Measurements from ENCODE around the gene PHACTR1. TPM values are rescaled to one million over a fixed set of nuclear protein-coding genes. Genes with fewer than 3 reads are reported as not detected.
A peak's percentile ranks its signal among the peaks of the same experiment; 100 is the strongest.

PHACTR1 gene
- polyA plus RNA-seq, 10 donors = 3.3 to 9.6 (median 5.0) TPM

GRCh38 chr6:12748815-12749521 lies 32.4 kb downstream of the PHACTR1 start:
- DNase-seq = peak in 1 of 3 donors; percentile 3

GRCh38 chr6:12749531-12750379 lies 33.2 kb downstream of the PHACTR1 start:
- peak in 1 of 3 donors; percentile 7 for DNase-seq

DNA sequence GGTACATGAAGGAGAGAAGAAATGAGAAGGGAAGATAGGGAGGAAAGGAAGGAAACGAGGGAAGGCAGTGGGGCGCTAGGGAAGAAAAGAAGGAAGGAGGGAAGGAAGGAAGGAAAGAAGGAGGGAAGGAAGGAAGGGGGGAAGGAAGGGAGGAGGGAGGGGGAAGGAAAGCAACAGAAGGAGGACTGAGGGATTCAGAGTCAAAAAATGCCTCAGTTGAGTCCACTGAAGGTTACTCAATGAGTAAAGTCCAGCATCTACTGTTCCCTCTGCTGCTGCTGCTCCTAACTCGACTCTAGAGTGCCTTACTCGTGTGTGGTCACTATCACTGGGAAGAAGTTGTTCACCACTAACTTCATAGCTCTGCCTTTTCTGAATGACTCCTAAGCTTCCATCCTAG lies 33.8 kb downstream of the PHACTR1 start:
- no peak for DNase-seq

GRCh38 chr6:12751694-12752325 lies 35.2 kb downstream of the PHACTR1 start:
- peak; percentile 45 to 75 (median 72) for DNase-seq

GRCh38 chr6:12753036-12753435 lies 36.5 kb downstream of the PHACTR1 start:
- no peak for DNase-seq

GRCh38 chr6:12760226-12760625 lies 43.7 kb downstream of the PHACTR1 start:
- no peak for DNase-seq

DNA sequence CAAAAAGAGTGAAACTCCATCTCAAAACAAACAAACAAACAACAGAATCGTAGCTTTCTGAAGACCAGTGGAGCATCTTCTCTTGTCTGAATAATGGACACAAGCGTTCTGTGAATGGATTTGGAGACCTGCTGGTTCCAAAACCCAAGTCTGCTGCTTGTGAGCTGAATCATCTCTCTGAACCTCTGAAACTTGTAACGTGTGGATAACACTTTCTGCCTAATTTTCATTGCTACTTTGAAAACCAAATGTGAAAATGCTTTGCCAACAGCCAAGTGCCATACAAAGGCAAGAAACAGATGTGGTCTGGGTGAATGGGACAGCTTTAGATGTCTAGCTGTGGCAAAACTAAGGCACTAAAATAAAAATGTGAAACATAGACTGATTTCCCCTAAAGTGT lies 44.3 kb downstream of the PHACTR1 start:
- no peak for DNase-seq

- peak in 1 of 3 donors; percentile 82 for DNase-seq
Measured at GRCh38 chr6:12761376-12762115, 45.0 kb downstream of the PHACTR1 start.

GRCh38 chr6:12762731-12763434 lies 46.3 kb downstream of the PHACTR1 start:
- peak in 1 of 3 donors; percentile 14 for DNase-seq

GRCh38 chr6:12766365-12766764 lies 49.8 kb downstream of the PHACTR1 start:
- DNase-seq = no peak

- no peak for DNase-seq
Measured at GRCh38 chr6:12767016-12767415, 50.4 kb downstream of the PHACTR1 start.

DNA sequence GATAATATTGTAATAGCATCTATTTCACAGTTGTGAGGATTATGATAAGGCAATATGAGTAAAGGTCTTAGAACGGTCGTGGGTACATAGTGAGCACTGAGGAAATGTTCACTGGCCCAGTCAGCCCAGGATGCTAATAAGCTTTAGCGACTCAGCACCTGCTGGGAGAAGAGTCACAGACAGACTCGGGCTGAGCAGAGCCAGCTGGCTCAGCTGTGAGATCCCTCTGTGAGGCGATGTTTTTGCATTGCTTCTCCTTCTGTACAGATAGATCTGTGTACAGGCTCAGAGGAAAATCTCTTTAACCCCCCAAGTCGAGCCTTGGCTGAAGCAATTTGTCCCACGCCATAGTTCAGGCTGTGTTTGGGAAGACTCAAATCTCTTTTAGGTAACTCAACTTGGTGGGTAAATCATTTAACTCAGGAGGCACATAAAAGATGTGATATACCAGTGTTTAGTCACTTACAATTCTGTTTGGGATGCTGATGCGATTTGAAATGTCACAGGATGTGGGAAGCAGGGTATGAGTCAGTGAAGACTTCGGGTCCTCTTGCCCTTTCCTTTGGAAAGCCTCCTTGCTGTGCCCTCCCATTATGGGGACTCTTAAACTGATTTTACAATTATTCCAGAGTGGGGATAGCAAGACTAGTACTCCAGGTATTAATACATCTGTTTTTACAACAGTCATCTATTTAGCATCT lies 53.1 kb downstream of the PHACTR1 start:
- DNase-seq = no peak

DNA sequence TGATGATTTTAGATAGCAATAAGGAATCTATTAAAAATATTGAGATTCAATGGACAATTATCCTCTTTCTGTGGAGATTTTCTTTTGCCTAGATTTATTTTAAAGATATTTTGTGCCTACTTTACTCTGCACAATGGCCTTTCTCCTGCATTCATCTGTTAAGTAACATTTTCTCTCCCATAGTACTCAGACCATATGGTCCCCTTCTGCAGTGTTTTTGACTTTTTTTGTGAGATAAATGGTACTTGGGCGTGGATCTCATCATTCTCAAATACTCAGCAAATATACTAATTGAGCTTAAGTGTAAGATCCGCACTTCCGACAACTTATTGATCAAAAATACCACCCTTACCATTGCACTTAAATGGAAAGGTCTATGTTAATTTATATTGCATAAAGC lies 55.8 kb downstream of the PHACTR1 start:
- DNase-seq = no peak

DNA sequence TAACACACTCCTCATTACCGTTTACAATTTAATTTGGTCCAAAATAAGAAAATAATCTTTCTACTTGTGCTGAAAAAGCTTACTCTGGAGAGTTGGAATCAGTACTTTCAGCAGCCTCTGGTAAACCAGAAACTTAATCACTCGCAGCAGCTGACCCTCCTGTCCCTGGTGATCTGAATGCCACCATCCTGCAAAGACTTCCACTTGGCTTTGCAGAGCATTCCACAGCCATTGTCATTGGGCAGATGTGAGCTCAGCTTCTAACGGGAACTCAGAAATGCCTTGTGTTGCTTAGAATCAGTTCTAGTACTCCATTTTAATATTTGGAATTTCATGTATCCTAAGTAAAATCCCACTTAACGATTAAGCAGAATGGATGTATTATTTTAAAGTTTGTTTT lies 59.7 kb downstream of the PHACTR1 start:
- no peak for DNase-seq

- DNase-seq = no peak
Measured at GRCh38 chr6:12779772-12780171, 63.2 kb downstream of the PHACTR1 start.

- DNase-seq = no peak
Measured at GRCh38 chr6:12782136-12782535, 65.6 kb downstream of the PHACTR1 start.

DNA sequence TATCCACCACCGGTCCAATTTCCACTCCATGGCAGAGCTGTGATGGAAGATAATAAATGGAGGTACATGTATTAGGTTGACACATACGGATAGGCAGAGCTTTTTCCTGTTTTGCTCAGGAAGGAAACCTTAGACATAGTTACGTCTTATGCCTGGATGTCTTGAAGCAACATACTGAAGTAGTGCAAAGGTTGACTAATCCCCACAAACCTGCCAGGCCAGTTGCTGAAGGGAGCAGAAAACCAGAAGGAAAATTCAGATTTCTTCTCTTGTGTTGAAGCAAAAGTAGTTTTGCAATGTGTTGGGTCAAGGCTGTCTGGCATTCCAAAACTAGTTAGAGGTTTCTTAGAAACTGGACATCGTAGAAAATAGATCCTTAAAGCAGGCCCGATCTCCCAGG lies 68.7 kb downstream of the PHACTR1 start:
- no peak for DNase-seq

GRCh38 chr6:12785921-12786320 lies 69.4 kb downstream of the PHACTR1 start:
- no peak for DNase-seq

DNA sequence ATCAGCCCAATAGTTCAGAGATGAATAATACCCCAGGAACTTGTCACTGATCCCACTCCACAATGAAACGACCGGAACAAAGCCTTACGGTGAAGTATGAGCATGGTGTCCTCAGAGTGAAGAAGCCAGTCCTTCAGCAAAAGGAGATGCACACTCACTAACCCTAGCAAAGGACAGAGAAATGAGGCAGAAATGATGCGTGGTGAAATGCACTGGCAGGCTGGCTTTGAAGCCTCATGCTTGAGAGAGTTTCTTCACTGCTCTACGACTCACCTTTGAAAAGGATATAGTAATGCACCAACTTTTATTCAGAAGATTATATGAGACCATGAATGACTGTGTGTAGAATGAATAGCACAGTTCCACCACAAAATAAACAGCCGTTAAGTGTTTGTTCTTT lies 74.8 kb downstream of the PHACTR1 start:
- DNase-seq = no peak

DNA sequence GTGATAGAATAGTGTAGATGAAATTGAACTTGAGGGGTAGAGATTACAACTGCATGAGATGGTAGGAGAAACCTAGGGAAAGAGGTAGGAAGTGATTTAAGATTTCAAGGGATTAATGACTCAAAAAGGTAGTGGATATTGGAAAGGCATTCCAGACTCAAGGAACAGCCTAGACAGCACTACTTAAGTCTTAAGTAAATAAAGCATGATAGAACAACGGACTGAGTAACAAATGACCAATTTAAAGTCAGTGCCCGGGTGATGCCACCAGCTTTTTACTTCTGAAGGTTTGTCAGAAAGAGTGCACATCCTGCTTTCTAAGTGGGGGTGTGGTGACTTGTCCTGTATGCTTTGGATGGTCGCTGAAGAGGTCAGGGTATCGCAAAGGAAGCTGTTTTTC lies 81.8 kb downstream of the PHACTR1 start:
- DNase-seq = no peak

GRCh38 chr6:12800120-12800519 lies 83.6 kb downstream of the PHACTR1 start:
- DNase-seq = peak in 2 of 3 donors; percentile 6 to 16

All from muscle of back (tissue), 11 donors.